Measurements from ENCODE around the gene ZNF608. TPM values are rescaled to one million over a fixed set of nuclear protein-coding genes. Genes with fewer than 3 reads are reported as not detected.

ZNF608 gene
- total RNA-seq, 4 donors from 2014 or later, result 24.4 to 41.4 (median 36.1) TPM

DNA sequence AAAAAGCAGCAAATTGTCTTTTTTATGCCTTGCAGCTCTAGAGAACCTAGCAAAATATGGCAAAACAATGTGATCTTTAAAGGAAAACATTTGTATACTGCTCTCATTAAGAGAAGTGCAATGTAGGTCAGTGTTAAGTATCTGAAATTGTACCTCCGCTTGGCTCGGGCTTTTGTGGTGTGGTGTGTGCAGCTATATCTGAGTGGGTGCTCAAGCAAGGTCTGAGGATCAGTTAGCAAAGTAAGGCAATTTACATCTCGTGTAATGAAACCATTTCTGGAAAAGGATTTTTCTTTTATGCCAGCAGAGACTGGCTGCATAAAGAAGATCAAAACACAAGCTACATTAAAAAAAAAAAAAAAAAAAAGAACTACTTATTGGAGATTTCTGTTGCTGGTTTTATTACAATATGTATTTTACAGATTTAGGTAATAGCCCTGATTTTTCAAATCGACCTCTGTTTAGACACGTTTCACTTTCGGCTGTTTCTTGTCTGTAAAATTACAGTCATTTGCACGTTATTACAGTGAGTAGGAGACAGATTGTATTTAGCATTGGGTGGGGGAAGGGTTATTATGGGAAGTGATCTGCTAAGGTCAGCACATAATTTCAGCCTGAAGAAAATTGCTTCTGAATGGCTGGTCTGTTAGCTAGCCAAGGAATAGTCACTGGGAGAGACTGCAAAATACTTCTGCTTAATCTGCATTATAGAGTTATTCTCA, 7.9 kb upstream of the ZNF608 start:
- Histone ChIP-seq H3K4me1 (peaks cover 0 to 14% (median 0%) of the 10 kb centered on the region in 3 donors), H3K27me3 (no peaks in the 10 kb centered on the region), H3K36me3 (no peaks in the 10 kb centered on the region), H3K9me3 (no peaks in the 10 kb centered on the region), H3K27ac (no peak overlapping the region), H3K4me3 (no peak overlapping the region)
- TF ChIP-seq EP300 (IDR thresholded peaks at IDR 0.05) (no peak), POLR2A (IDR thresholded peaks at IDR 0.05) (no peak)
- WGBS, 2 donors (ENCODE audit: low coverage in 1 of 2), result 60 to 72% methylated on average over 7 of the region's 7 CpGs
- no peak for ATAC-seq

DNA sequence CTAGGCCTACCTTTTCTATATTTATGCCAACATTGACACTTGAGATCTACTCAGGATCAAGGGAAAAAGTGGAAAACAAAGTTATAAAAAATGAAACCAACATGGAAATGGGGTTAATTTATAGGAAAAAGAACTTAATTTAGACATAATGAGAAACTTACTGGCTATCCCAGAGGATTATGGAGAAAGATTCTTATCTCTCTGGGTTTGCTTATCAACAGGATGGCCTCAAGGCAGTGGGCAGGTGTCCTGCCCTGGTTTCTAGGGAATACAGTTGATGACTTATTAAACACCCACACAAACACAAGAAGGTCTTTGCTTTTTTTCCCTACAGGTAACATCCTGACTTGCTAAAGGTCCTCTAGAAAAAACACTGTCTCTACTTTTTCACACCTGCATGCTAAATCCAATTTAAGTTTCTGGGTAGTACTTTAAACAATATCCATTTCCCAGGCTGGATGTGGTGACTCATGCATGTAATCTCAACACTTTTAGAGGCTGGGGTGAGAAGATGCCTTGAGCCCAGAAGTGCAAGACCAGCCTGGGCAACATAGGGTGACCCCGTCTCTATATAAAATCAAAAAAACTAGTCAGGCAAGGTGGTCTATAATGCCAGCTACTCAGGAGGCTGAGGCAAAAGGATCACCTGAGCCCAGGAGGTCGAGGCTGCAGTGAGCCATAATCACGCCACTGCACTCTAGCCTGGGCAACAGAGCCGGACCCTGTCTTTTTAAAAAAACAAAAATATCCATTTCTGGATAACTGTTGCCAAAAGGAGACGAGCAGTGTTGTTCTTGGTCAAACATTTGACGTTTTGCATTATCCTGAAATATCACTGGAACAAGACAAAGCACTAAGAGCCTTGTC, 6.6 kb upstream of the ZNF608 start:
- H3K4me3 ChIP-seq, result no peak overlapping the region
- ATAC-seq, result no peak
- WGBS, 2 donors (ENCODE audit: low coverage in 1 of 2), result 58 to 91% methylated on average over 2 to 6 of the region's 6 CpGs
- no peaks in the 10 kb centered on the region for H3K36me3 ChIP-seq
- no peak for TF ChIP-seq EP300 (IDR thresholded peaks at IDR 0.05)
- TF ChIP-seq, protein P1, sequence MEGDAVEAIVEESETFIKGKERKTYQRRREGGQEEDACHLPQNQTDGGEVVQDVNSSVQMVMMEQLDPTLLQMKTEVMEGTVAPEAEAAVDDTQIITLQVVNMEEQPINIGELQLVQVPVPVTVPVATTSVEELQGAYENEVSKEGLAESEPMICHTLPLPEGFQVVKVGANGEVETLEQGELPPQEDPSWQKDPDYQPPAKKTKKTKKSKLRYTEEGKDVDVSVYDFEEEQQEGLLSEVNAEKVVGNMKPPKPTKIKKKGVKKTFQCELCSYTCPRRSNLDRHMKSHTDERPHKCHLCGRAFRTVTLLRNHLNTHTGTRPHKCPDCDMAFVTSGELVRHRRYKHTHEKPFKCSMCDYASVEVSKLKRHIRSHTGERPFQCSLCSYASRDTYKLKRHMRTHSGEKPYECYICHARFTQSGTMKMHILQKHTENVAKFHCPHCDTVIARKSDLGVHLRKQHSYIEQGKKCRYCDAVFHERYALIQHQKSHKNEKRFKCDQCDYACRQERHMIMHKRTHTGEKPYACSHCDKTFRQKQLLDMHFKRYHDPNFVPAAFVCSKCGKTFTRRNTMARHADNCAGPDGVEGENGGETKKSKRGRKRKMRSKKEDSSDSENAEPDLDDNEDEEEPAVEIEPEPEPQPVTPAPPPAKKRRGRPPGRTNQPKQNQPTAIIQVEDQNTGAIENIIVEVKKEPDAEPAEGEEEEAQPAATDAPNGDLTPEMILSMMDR (IDR thresholded peaks at IDR 0.05), result no peak
- TF ChIP-seq POLR2AphosphoS5 (IDR thresholded peaks at IDR 0.05), result no peak
- TF ChIP-seq POLR2A (IDR thresholded peaks at IDR 0.05), result no peak
- peaks cover 0 to 15% (median 0%) of the 10 kb centered on the region in 3 donors for H3K4me1 ChIP-seq
- H3K27me3 ChIP-seq, result no peaks in the 10 kb centered on the region
- no peaks in the 10 kb centered on the region for H3K9me3 ChIP-seq
- H3K27ac ChIP-seq, result no peak overlapping the region

DNA sequence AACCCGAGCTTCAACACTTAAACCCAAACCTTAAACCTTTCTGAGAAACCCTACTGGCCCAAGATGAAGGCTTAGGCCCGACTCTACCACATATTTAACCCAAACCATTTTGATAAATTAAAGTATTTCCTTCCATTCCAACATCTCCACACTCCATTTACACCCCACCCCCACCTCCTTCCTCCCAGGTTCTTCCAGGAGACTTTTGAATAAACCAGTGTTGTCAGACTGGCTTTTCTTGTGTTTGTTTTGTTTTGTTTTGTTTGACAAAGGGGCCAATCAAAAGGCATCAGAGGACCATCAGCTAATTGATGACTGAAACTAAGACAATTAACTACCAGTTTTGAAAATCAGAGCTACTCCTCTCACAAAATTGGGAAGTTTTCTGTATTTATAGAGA, 4.6 kb upstream of the ZNF608 start:
- Histone ChIP-seq H3K36me3 (no peaks in the 10 kb centered on the region), H3K4me1 (peaks cover 0 to 15% (median 0%) of the 10 kb centered on the region in 3 donors), H3K9me3 (no peaks in the 10 kb centered on the region), H3K4me3 (no peak overlapping the region), H3K27me3 (no peaks in the 10 kb centered on the region), H3K27ac (no peak overlapping the region)
- 84 to 92% methylated on average over 2 of the region's 2 CpGs for WGBS, 2 donors (ENCODE audit: low coverage in 1 of 2)
- no peak for ATAC-seq
- TF ChIP-seq POLR2A (IDR thresholded peaks at IDR 0.05) (no peak), POLR2AphosphoS5 (IDR thresholded peaks at IDR 0.05) (no peak), EP300 (IDR thresholded peaks at IDR 0.05) (no peak)
- TF ChIP-seq, protein P1 (IDR thresholded peaks at IDR 0.05), result no peak

GRCh38 chr5:124748687-124749594, 2.5 kb upstream of the ZNF608 start:
- H3K4me3 ChIP-seq, result peak overlapping the region; percentile 63
- no peaks in the 10 kb centered on the region for H3K9me3 ChIP-seq
- H3K27me3 ChIP-seq, result no peaks in the 10 kb centered on the region
- TF ChIP-seq EP300 (IDR thresholded peaks at IDR 0.05) (no peak), POLR2AphosphoS5 (IDR thresholded peaks at IDR 0.05) (peak; percentile 32), POLR2A (IDR thresholded peaks at IDR 0.05) (peak; percentile 15 to 18)
- TF ChIP-seq, protein P1 (IDR thresholded peaks at IDR 0.05), result peak in 1 of 4 experiments; percentile 7
- H3K4me1 ChIP-seq, result peaks cover 0 to 10% (median 0%) of the 10 kb centered on the region in 3 donors
- H3K36me3 ChIP-seq, result no peaks in the 10 kb centered on the region
- 0 to 7% methylated on average over 24 to 25 of the region's 25 CpGs for WGBS, 2 donors (ENCODE audit: low coverage in 1 of 2)
- peak overlapping the region; percentile 90 to 93 (median 91) for H3K27ac ChIP-seq
- ATAC-seq, result peak; percentile 80

Data from gastroesophageal sphincter (tissue), 4 donors.